Activated CD8-positive, alpha-beta T cell treated with anti-CD3 and anti-CD28 coated beads for 36 hours (primary cell): ENCODE measurements around the gene TNS3. TPM values are rescaled to one million over a fixed set of nuclear protein-coding genes. Genes with fewer than 3 reads are reported as not detected.

ENCODE experiments used
- ATAC-seq: fragments of 200-7000 bp; cut with Tn5 transposase; one replicate; pipeline ENCODE4 v1.10.0; 2021; ENCODE audit warnings: mild to moderate bottlenecking, moderate library complexity
- CTCF ChIA-PET: fragments of 350-600 bp; sonication (Branson Sonifier 250); formaldehyde crosslinking; loops from one replicate; lab custom pipeline; 2021; ENCODE audit warnings: antibody characterized with exemption; lab: Charles Lee
- POLR2A ChIA-PET: fragments of 350-600 bp; sonication (Branson Sonifier 250); formaldehyde crosslinking; loops from one replicate; lab custom pipeline; 2021; ENCODE audit warnings: antibody characterized with exemption; lab: Charles Lee
- DNase-seq: peaks from one replicate; pipeline ENCODE4 v3.0.0-alpha.2; 2020
- H3K27ac Mint-ChIP-seq: one replicate; pipeline ENCODE4 v1.8.0; 2021; ENCODE audit warnings: mild to moderate bottlenecking, mixed read lengths
- H3K27me3 Mint-ChIP-seq: one replicate; pipeline ENCODE4 v1.8.0; 2021; ENCODE audit warnings: mixed read lengths
- H3K36me3 Mint-ChIP-seq: one replicate; pipeline ENCODE4 v1.8.0; 2021; ENCODE audit warnings: low read depth, mixed read lengths
- H3K4me1 Mint-ChIP-seq: one replicate; pipeline ENCODE4 v1.8.0; 2021; ENCODE audit warnings: low read depth, mixed read lengths
- H3K4me3 Mint-ChIP-seq: one replicate; pipeline ENCODE4 v1.8.0; 2021; ENCODE audit warnings: mild to moderate bottlenecking, moderate library complexity, mixed read lengths
- H3K9me3 Mint-ChIP-seq: one replicate; pipeline ENCODE4 v1.8.0; 2021; ENCODE audit warnings: mixed read lengths
- intact Hi-C: fragments of 100-400 bp; cut with micrococcal nuclease; formaldehyde crosslinking; loops from one replicate; pipeline ENCODE4 v1.10.0; 2022
- total RNA-seq, 2 experiments: library from RNA; stranded (reverse); gene quantifications; one replicate each; pipeline ENCODE4 v1.2.3, GENCODE V29; 2021
- TF ChIP-seq, protein P1 (sequence below): fragments of 200-600 bp; IDR thresholded peaks from one replicate; pipeline ENCODE4 v1.8.0; 2022; ENCODE audit warnings: antibody characterized with exemption, mild to moderate bottlenecking

TNS3 gene
- under 1 TPM; 0.04 to 0.16 TPM for total RNA-seq

DNA sequence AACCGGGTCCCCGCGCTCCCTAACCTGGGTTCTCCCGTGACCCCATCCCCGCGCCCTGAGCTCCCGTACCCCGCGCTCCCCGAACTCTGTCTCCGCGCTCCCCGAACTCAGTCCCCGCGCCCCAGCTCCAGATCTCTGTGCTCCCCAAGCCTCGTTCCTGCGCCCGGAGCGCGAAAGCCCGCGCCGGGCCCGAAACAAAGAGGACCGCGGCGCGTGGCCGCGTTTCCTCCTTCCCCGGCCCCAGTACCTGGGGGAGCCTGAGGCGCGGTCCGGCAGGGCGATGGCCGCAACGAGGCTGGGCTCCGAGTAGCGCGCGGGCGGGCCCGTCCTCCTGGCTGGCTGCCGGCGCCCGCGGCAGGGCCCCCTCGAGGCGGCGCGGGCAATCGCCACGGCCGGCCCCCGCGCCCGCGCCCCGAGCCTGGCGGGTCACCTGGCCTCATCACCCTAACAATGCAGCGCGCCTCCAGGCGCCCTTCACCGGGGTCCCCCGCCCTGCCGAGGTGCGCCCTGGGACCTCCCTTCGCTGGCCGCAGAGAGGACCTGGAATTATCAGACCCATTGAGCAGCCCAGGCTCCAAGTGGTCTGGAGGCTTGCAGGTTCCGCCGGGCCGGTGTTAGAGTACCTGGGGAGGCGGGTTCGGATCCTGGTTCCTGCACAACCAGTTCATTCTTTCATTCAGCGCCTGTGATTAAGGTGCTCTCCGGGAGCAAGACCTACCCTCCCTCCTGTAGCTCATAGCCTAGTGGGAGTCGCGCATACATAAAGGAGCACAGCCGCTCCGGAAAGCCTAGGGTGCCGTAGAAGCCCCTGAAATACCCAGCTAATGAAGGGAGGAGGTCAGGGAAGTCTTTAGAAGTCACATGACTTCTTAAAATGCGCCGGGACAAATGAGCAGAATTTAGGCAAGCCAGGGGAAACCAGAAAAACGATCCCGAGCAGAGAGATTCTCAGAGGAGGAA lies at the start of gene TNS3:
TSS of gene TNS3 (minus strand) at position 308 of the 960 bp plus-strand sequence. CDS start 142,475 bp downstream, outside the sequence.
- POLR2A ChIA-PET: no interaction called here
- H3K27me3 Mint-ChIP-seq: peaks cover 23% of the 10 kb centered on the region
- peaks cover 5% of the 10 kb centered on the region for H3K4me1 Mint-ChIP-seq
- no peak for DNase-seq
- TF ChIP-seq, protein P1, sequence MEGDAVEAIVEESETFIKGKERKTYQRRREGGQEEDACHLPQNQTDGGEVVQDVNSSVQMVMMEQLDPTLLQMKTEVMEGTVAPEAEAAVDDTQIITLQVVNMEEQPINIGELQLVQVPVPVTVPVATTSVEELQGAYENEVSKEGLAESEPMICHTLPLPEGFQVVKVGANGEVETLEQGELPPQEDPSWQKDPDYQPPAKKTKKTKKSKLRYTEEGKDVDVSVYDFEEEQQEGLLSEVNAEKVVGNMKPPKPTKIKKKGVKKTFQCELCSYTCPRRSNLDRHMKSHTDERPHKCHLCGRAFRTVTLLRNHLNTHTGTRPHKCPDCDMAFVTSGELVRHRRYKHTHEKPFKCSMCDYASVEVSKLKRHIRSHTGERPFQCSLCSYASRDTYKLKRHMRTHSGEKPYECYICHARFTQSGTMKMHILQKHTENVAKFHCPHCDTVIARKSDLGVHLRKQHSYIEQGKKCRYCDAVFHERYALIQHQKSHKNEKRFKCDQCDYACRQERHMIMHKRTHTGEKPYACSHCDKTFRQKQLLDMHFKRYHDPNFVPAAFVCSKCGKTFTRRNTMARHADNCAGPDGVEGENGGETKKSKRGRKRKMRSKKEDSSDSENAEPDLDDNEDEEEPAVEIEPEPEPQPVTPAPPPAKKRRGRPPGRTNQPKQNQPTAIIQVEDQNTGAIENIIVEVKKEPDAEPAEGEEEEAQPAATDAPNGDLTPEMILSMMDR: no peak
- no peak within 1 kb of the TSS for H3K27ac Mint-ChIP-seq
- no peaks in the 10 kb centered on the region for H3K9me3 Mint-ChIP-seq
- no peaks in the 10 kb centered on the region for H3K36me3 Mint-ChIP-seq
- intact Hi-C loops: no loop called here
- CTCF ChIA-PET: no interaction called here
- ATAC-seq: no peak
- H3K4me3 Mint-ChIP-seq: no peak within 1 kb of the TSS

DNA sequence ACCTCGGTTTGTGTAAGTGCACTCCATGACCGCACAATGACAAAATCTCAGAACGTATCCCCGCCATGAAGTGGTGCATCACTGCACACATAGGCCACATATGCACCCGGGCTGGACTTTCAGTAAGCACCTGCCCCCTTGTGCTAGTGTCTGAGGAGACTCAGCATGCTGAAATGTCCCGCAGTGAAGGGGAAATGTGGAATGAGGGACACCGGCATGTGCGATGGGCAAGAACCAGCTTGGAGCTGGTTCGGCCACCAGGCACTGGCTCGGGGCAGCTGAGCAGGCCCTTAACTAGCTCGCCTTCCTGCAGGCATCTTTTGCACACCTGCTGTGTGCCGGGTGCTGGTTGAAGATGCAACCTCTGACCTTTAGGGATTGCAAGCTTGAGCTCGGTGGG lies 49.8 kb upstream of the TNS3 start:
- CTCF ChIA-PET: no interaction called here
- TF ChIP-seq, protein P1: no peak
- no peak for ATAC-seq
- no peaks in the 10 kb centered on the region for H3K4me1 Mint-ChIP-seq
- DNase-seq: no peak
- intact Hi-C loops: no loop called here
- H3K9me3 Mint-ChIP-seq: no peaks in the 10 kb centered on the region
- POLR2A ChIA-PET: no interaction called here
- H3K27me3 Mint-ChIP-seq: no peaks in the 10 kb centered on the region
- no peak overlapping the region for H3K4me3 Mint-ChIP-seq
- H3K36me3 Mint-ChIP-seq: no peaks in the 10 kb centered on the region
- H3K27ac Mint-ChIP-seq: no peak overlapping the region

DNA sequence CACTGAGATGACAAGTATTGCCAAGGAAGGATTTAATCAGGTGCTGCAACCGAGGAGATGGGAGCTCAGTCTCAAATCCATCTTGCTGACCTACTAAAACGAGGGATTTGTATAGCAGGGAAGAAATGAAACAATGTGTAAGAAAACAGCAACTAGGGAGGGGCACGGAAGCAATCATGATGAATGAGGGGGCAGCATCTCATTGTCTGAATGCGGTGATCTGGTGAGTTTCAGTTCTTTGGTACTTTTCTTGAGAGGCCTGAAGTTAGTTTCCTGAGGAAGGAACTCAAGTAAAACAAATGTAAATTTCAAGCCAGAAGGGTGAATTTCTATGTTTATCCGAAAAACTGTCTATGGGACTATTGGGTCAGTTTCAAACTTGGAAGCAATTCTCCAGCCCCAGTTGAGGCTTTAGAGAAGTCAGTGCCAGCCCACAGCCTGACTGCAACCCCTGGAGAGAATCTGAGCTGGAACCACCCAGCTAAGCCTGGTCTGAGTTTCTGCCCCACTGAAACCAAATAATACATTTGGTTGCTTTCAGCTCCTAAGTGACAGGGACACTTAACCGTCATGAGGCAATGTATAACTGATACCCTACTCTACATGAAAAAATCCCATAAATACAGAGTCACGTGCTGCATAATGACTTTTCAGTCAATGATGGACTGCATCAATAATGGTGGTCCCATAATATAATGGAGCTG lies 45.8 kb upstream of the TNS3 start:
- no peaks in the 10 kb centered on the region for H3K27me3 Mint-ChIP-seq
- H3K4me1 Mint-ChIP-seq: no peaks in the 10 kb centered on the region
- DNase-seq (no peak), ATAC-seq (no peak)
- intact Hi-C loops: no loop called here
- H3K27ac Mint-ChIP-seq: no peak overlapping the region
- CTCF ChIA-PET: interaction anchor here (0.6 kb wide), 1 partner anchor 19 kb away, joined by 3 read pairs; no protein-coding TSS in a partner anchor
- TF ChIP-seq, protein P1: no peak
- H3K9me3 Mint-ChIP-seq: no peaks in the 10 kb centered on the region
- POLR2A ChIA-PET: no interaction called here
- H3K36me3 Mint-ChIP-seq: no peaks in the 10 kb centered on the region
- no peak overlapping the region for H3K4me3 Mint-ChIP-seq

DNA sequence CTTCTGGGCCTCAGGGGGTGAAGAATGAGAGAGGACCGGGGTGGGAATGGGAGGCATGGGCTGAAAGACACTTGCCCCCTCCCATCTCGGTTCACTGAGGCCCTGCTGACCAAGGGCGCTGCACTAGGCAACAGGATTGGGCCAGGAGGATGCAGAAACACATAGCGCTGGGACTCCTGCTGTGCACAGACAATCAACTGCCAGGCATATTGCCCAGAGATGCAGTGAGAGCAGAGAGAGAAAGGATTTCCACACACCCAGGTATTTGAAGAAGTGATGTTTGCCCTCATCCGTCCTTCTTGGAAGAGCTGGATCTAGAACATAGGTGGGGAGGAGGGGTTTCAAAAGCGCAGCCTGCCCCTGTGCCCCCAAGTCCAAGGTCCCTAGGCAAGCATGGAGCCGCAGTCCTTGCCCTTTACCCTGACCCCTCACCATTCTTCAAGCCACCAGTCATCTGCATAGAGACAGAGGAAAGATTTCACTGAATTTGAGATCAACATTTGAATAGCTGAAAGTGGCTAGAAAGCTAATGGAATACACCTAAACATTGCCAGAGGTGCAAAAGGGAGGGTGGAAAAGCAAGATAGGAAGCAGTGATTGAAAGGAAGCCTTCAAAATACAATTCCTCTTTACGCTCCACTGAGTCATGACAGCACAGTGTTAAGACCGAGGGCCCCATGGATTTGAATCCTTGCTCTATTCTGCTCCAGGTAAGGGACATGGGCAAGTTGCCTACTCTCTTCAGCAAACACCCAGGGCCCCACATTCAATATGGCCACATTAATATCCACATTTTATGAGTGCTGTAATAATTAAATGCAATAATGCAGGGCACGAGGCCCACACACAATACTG lies 44.2 kb upstream of the TNS3 start:
- H3K27ac Mint-ChIP-seq: no peak overlapping the region
- H3K27me3 Mint-ChIP-seq: no peaks in the 10 kb centered on the region
- TF ChIP-seq, protein P1: no peak
- ChIA-PET POLR2A (no interaction called here), CTCF (no interaction called here)
- H3K9me3 Mint-ChIP-seq: no peaks in the 10 kb centered on the region
- DNase-seq: no peak
- H3K4me1 Mint-ChIP-seq: no peaks in the 10 kb centered on the region
- ATAC-seq: no peak
- no peaks in the 10 kb centered on the region for H3K36me3 Mint-ChIP-seq
- intact Hi-C loops: no loop called here
- no peak overlapping the region for H3K4me3 Mint-ChIP-seq
